ENCODE results near the gene RABGEF1.
"Not testable (repeated sequence)": the region's sequence is repeated elsewhere in the genome, so short reads cannot be mapped to it uniquely, and the experiment has no call there.

RABGEF1 gene

DNA sequence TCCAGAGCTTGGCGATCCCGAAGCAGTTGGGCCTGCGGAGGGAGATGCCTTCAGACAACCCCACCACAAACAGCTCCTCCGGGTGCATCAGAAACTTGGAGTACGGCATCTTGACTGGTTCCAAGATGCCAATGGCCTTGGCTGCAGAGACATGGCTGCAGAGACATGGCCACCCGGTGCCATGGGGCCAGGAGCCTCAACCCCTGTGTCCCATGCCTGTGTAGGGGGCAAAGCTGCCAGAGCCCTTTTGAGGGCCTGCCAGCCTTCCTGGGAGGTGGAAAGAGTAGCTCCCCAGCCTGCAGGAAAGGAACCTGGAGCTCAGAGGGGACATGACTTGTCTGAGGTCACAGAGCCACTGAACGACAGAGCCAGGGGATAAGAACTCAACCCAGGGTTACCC, 83.5 kb downstream of the RABGEF1 start:
- DNase-seq (ENCODE audit: low read depth, low spot score), result no peak
- H3K9ac ChIP-seq (ENCODE audit: insufficient read length, low read depth), result no peak overlapping the region
- TF ChIP-seq YY1 (IDR thresholded peaks at IDR 0.05; ENCODE audit: insufficient read depth, insufficient read length), result no peak
- no peak for TF ChIP-seq SUZ12 (IDR thresholded peaks at IDR 0.05; ENCODE audit: extremely low read depth, insufficient read depth, insufficient read length)
- TF ChIP-seq ZNF274 (IDR thresholded peaks at IDR 0.05; ENCODE audit: low read depth, low read length), result no peak
- no peak overlapping the region for H3K4me3 ChIP-seq (ENCODE audit: insufficient read length, low read depth)
- H3K4me1 ChIP-seq (ENCODE audit: insufficient read depth, insufficient read length), result no peaks in the 10 kb centered on the region
- H3K27me3 ChIP-seq (ENCODE audit: insufficient read depth, insufficient read length), result no peaks in the 10 kb centered on the region
- H3K9me3 ChIP-seq (ENCODE audit: insufficient read depth, low read length), result peaks cover 27% of the 10 kb centered on the region; the same call in 1 of the 2 replicates
- H3K36me3 ChIP-seq (ENCODE audit: insufficient read depth, insufficient read length, low read length), result no peaks in the 10 kb centered on the region

DNA sequence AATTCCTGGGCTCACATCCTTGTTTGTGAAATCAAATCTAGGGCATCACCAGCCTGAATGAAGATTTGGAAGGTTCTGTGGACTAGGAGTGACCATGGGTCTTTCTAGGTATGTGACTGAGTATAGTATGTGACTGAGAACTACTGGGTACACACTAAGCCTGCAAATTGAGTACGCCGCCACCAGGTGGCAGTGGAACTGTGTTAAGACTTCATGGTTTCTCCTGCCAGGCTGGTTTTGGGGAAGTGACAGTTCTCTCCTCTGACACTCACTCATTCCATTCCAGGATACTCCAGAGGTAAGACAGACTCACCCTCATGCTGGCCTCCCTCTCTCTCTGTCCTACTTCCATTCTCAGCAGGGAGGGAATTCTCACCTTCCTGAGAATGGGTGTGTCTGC, 85.0 kb downstream of the RABGEF1 start:
- peak; percentile 57 for DNase-seq (ENCODE audit: low read depth, low spot score)
- peaks cover 27% of the 10 kb centered on the region; the same call in 1 of the 2 replicates for H3K9me3 ChIP-seq (ENCODE audit: insufficient read depth, low read length)
- not testable (repeated sequence) for H3K4me3 ChIP-seq (ENCODE audit: insufficient read length, low read depth); H3K27me3 ChIP-seq (ENCODE audit: insufficient read depth, insufficient read length); H3K9ac ChIP-seq (ENCODE audit: insufficient read length, low read depth); H3K4me1 ChIP-seq (ENCODE audit: insufficient read depth, insufficient read length); H3K36me3 ChIP-seq (ENCODE audit: insufficient read depth, insufficient read length, low read length)

DNA sequence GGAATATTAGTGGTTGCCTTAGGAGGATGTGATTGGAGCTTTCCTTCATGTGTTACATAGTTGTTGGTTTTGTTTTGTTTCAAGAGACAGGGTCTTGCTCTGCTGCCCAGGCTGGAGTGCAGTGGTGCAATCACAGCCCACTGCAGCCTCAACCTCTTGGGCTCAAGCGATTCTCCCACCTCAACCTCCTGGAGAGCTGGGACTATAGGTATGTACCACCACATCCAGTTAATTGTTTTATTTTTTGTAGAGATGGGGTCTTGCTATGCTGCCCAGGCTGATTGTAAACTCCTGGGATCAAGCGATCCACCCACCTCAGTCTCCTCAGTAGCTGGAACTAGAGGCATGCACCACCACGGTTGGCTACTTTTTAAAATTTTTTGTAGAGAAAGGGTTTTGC, 86.1 kb downstream of the RABGEF1 start:
- no peak for DNase-seq (ENCODE audit: low read depth, low spot score)
- TF ChIP-seq ZNF274 (IDR thresholded peaks at IDR 0.05; ENCODE audit: low read depth, low read length) (no peak), SUZ12 (IDR thresholded peaks at IDR 0.05; ENCODE audit: extremely low read depth, insufficient read depth, insufficient read length) (no peak), YY1 (IDR thresholded peaks at IDR 0.05; ENCODE audit: insufficient read depth, insufficient read length) (no peak)
- Histone ChIP-seq H3K9me3 (ENCODE audit: insufficient read depth, low read length) (peaks cover 27% of the 10 kb centered on the region; the same call in 1 of the 2 replicates), H3K9ac (ENCODE audit: insufficient read length, low read depth) (no peak overlapping the region), H3K4me3 (ENCODE audit: insufficient read length, low read depth) (no peak overlapping the region), H3K27me3 (ENCODE audit: insufficient read depth, insufficient read length) (no peaks in the 10 kb centered on the region), H3K4me1 (ENCODE audit: insufficient read depth, insufficient read length) (no peaks in the 10 kb centered on the region), H3K36me3 (ENCODE audit: insufficient read depth, insufficient read length, low read length) (no peaks in the 10 kb centered on the region)

DNA sequence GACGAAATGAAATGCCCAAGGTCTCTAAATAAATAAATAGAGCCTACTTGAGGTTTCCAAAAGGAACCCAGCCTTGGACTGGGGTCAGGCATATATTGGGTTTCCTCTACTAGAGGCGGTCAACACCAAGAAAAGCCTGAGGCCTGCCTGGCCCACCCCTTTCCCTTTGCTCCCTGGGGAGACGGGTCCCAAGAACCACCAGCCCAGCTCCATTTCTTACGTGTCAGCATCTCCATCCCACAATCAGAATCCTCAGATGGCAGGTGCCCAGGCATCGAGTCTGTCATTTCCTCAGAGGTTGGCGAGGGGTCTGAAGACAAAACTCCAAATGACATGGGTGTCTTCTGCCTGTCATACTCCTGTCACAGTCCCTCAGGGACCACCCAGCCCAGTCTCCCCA, 90.4 kb downstream of the RABGEF1 start:
- peaks cover 10% of the 10 kb centered on the region; the same call in 1 of the 2 replicates for H3K9me3 ChIP-seq (ENCODE audit: insufficient read depth, low read length)
- DNase-seq (ENCODE audit: low read depth, low spot score); H3K4me1 ChIP-seq (ENCODE audit: insufficient read depth, insufficient read length); H3K9ac ChIP-seq (ENCODE audit: insufficient read length, low read depth); H3K4me3 ChIP-seq (ENCODE audit: insufficient read length, low read depth); H3K36me3 ChIP-seq (ENCODE audit: insufficient read depth, insufficient read length, low read length); H3K27me3 ChIP-seq (ENCODE audit: insufficient read depth, insufficient read length): not testable (repeated sequence)

DNA sequence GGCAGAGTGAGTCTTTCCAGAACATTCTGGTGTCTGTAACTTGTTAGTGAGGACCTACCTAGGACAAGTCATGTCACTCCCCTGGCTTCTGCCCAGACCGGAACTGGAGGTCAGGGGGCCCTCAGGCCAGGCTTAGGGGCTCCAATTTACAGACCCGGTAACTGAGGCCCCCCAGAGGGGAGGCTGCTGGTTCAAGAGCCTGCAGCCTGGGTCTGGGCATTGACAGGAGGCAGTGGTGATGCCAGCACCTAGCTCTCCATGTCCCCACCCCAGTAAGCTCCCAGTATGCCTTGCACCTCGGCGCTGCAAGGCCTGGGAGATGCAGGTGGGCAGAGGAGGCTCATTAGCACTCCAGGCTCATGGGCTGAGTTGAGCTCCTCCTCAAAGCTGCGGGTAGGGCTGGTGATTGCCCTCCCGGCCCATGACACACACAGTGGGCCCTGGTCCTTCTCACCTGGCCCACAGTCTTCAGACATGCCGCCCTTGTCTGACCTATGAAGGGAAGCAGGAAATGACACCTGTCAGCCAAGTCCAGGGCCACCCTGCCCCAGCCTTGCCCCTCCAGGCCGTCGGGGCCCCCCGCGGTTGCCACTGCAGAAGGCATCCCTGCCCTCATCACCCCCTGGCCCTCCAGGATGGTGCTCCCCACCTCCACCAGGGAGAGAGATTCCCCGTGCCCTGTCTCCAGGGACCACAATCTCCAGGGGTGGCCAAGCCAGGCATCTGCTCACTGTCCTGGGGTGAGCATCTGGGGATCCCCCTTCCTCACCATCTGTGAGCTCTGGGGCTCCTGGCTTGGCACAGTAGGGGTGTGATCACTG, 92.2 kb downstream of the RABGEF1 start:
- Histone ChIP-seq H3K36me3 (ENCODE audit: insufficient read depth, insufficient read length, low read length) (no peaks in the 10 kb centered on the region), H3K9me3 (ENCODE audit: insufficient read depth, low read length) (peaks cover 16% of the 10 kb centered on the region; the same call in 1 of the 2 replicates), H3K9ac (ENCODE audit: insufficient read length, low read depth) (no peak overlapping the region), H3K4me3 (ENCODE audit: insufficient read length, low read depth) (no peak overlapping the region), H3K27me3 (ENCODE audit: insufficient read depth, insufficient read length) (no peaks in the 10 kb centered on the region), H3K4me1 (ENCODE audit: insufficient read depth, insufficient read length) (no peaks in the 10 kb centered on the region)
- no peak for DNase-seq (ENCODE audit: low read depth, low spot score)
- TF ChIP-seq ZNF274 (IDR thresholded peaks at IDR 0.05; ENCODE audit: low read depth, low read length) (no peak), YY1 (IDR thresholded peaks at IDR 0.05; ENCODE audit: insufficient read depth, insufficient read length) (no peak), SUZ12 (IDR thresholded peaks at IDR 0.05; ENCODE audit: extremely low read depth, insufficient read depth, insufficient read length) (no peak)

DNA sequence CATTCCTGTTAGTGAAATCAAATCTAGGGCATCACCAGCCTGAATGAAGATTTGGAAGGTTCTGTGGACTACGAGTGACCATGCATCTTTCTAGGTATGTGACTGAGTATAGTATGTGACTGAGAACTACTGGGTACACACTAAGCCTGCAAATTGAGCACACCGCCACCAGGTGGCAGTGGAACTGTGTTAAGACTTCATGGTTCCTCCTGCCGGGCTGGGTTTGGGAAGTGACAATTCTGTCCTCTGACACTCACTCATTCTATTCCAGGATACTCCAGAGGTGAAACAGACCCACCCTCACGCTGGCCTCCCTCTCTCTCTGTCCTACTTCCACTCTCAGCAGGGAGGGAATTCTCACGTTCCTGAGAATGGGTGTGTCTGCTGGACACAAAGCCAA, 96.5 kb downstream of the RABGEF1 start:
- Histone ChIP-seq H3K36me3 (ENCODE audit: insufficient read depth, insufficient read length, low read length) (no peaks in the 10 kb centered on the region), H3K9ac (ENCODE audit: insufficient read length, low read depth) (no peak overlapping the region), H3K9me3 (ENCODE audit: insufficient read depth, low read length) (peaks cover 16% of the 10 kb centered on the region; the same call in 1 of the 2 replicates), H3K27me3 (ENCODE audit: insufficient read depth, insufficient read length) (no peaks in the 10 kb centered on the region), H3K4me1 (ENCODE audit: insufficient read depth, insufficient read length) (no peaks in the 10 kb centered on the region), H3K4me3 (ENCODE audit: insufficient read length, low read depth) (no peak overlapping the region)
- DNase-seq (ENCODE audit: low read depth, low spot score), result peak; percentile 65
- TF ChIP-seq YY1 (IDR thresholded peaks at IDR 0.05; ENCODE audit: insufficient read depth, insufficient read length), result no peak
- TF ChIP-seq ZNF274 (IDR thresholded peaks at IDR 0.05; ENCODE audit: low read depth, low read length), result no peak
- no peak for TF ChIP-seq SUZ12 (IDR thresholded peaks at IDR 0.05; ENCODE audit: extremely low read depth, insufficient read depth, insufficient read length)

DNA sequence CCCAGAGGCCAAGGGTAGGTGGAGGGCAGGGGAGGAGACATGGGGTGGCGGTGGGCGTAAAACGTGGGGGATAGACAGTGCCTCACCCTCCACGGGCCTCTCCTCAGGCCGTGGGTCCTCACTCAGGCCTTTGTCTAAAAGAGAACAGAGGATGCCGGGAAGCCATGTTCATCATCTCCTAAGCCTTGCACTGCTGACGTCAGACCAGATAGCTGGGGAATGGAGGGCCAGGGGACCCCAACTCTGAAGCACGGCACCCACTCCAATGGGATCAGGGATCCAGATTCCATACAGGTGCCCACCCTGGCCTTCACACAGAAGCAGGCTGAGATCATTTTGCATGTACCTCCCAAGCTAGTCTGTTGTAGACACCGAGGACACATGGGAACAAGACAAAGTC, 97.1 kb downstream of the RABGEF1 start:
- no peak for TF ChIP-seq ZNF274 (IDR thresholded peaks at IDR 0.05; ENCODE audit: low read depth, low read length)
- no peak for TF ChIP-seq YY1 (IDR thresholded peaks at IDR 0.05; ENCODE audit: insufficient read depth, insufficient read length)
- TF ChIP-seq SUZ12 (IDR thresholded peaks at IDR 0.05; ENCODE audit: extremely low read depth, insufficient read depth, insufficient read length), result no peak
- no peaks in the 10 kb centered on the region for H3K36me3 ChIP-seq (ENCODE audit: insufficient read depth, insufficient read length, low read length)

More for the DNA sequence above, 97.1 kb downstream of the RABGEF1 start:
- Histone ChIP-seq H3K9ac (ENCODE audit: insufficient read length, low read depth) (no peak overlapping the region), H3K9me3 (ENCODE audit: insufficient read depth, low read length) (peaks cover 16% of the 10 kb centered on the region; the same call in 1 of the 2 replicates), H3K27me3 (ENCODE audit: insufficient read depth, insufficient read length) (peaks cover under 1% of the 10 kb centered on the region), H3K4me3 (ENCODE audit: insufficient read length, low read depth) (no peak overlapping the region), H3K4me1 (ENCODE audit: insufficient read depth, insufficient read length) (no peaks in the 10 kb centered on the region)
- no peak for DNase-seq (ENCODE audit: low read depth, low spot score)
